Thyroid gland (tissue), 4 donors: ENCODE measurements around the gene OIP5. TPM values are rescaled to one million over a fixed set of nuclear protein-coding genes. Genes with fewer than 3 reads are reported as not detected.
A peak's percentile ranks its signal among the peaks of the same experiment; 100 is the strongest.
"Not testable (repeated sequence)": the region's sequence is repeated elsewhere in the genome, so short reads cannot be mapped to it uniquely, and the experiment has no call there.

ENCODE experiments used
- DNase-seq, 2 donors: peaks; one replicate each; pipeline ENCODE4 v3.0.0-alpha.2; 2019
- H3K27ac ChIP-seq, 3 donors: fragments of 200-600 bp; sonication (generic); 1 replicate in 2 of 3; 2 replicates in 1 of 3; pipeline ENCODE4 v1.5.1; 2016 to 2019; ENCODE audit warnings: mild to moderate bottlenecking in 1 of 3, moderate library complexity in 1 of 3
- H3K27me3 ChIP-seq: fragments of 200-600 bp; sonication (generic); one replicate; pipeline ENCODE4 v1.5.1; 2019
- H3K36me3 ChIP-seq, 2 donors: fragments of 200-600 bp; sonication (generic); one replicate each; pipeline ENCODE4 v1.5.1; 2016 to 2019
- H3K4me1 ChIP-seq, 2 donors: fragments of 200-600 bp; sonication (generic); one replicate each; pipeline ENCODE4 v1.5.1; 2017 to 2019
- H3K4me3 ChIP-seq, 3 donors: fragments of 200-600 bp; sonication (generic); replicated peaks in 1 of 3; 1 replicate in 2 of 3; 2 replicates in 1 of 3; pipeline ENCODE4 v1.5.1; 2016; ENCODE audit warnings: mild to moderate bottlenecking in 1 of 3
- H3K9me3 ChIP-seq: fragments of 200-600 bp; sonication (generic); one replicate; pipeline ENCODE4 v1.5.1; 2017
- POLR2A ChIP-seq, 2 donors: fragments of 450-650 bp; IDR thresholded peaks; one replicate each; pipeline ENCODE4 v1.6.1; 2017; ENCODE audit warnings: antibody characterized with exemption in 2 of 2, mild to moderate bottlenecking in 2 of 2, moderate library complexity in 1 of 2
- WGBS, 2 donors: methylation state at CpG; one replicate each; pipeline ENCODE4 v1.1.5; 2017; 5-methylcytosine and 5-hydroxymethylcytosine counted together
- intact Hi-C: fragments of 100-400 bp; cut with DNase I; formaldehyde crosslinking; loops from one replicate; pipeline ENCODE4 v1.15.1; 2023
- total RNA-seq, 4 donors: library from RNA; depleted of rRNA; stranded (reverse); fragments of >200 nt; gene quantifications; one replicate each; pipeline ENCODE4 v1.2.3, GENCODE V29; 2016
- TF ChIP-seq, protein P1 (sequence below), 6 experiments: fragments of 200-600 bp in 3 of 6; fragments of 450-650 bp in 3 of 6; sonication (generic) in 3 of 6; IDR thresholded peaks; one replicate each; pipeline ENCODE4 v1.5.1; 2016 to 2019; ENCODE audit warnings: antibody characterized with exemption in 6 of 6, mild to moderate bottlenecking in 2 of 6, inconsistent platforms in 1 of 6, moderate library complexity in 1 of 6

The OIP5 gene
- total RNA-seq, 4 donors from 2014 or later, result 0.78 to 1.6 TPM; not detected in 2

DNA sequence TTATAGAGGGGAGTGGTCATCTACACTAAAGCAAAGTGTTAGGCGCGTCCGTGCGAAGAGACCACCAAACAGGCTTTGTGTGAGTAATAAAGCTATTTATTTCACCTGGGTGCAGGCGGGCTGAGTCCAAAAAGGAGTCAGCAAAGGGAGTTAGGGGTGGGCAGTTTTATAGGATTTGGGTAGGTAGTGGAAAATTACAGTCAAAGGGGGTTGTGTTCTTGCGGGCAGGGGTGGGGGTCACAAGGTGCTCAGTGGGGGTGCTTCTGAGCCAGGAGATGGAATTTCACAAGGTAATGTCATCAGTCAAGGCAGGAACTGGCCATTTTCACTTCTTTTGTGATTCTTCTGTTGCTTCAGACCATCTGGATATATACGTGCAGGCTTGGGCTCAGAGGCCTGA is 47.1 kb downstream of the OIP5 start:
- WGBS, 2 donors, result 43 to 45% methylated on average over 7 of the region's 7 CpGs
- intact Hi-C loops, result loop anchor here (5.0 to 10.0 kb wide), 2 partner anchors 47 to 50 kb away; partner anchors contain the start of genes CHP1, EXD1, NUSAP1 and OIP5
- Histone ChIP-seq H3K36me3 (peaks cover 19 to 29% of the 10 kb centered on the region in 2 donors), H3K4me3 (peak overlapping the region in 1 of 3 donors; percentile 100), H3K4me1 (peaks cover 6 to 12% of the 10 kb centered on the region in 2 donors), H3K27ac (peak overlapping the region in 1 of 3 donors; percentile 92), H3K9me3 (no peaks in the 10 kb centered on the region), H3K27me3 (no peaks in the 10 kb centered on the region)
- DNase-seq, result no peak
- TF ChIP-seq POLR2A (IDR thresholded peaks at IDR 0.05), result no peak
- TF ChIP-seq, protein P1, sequence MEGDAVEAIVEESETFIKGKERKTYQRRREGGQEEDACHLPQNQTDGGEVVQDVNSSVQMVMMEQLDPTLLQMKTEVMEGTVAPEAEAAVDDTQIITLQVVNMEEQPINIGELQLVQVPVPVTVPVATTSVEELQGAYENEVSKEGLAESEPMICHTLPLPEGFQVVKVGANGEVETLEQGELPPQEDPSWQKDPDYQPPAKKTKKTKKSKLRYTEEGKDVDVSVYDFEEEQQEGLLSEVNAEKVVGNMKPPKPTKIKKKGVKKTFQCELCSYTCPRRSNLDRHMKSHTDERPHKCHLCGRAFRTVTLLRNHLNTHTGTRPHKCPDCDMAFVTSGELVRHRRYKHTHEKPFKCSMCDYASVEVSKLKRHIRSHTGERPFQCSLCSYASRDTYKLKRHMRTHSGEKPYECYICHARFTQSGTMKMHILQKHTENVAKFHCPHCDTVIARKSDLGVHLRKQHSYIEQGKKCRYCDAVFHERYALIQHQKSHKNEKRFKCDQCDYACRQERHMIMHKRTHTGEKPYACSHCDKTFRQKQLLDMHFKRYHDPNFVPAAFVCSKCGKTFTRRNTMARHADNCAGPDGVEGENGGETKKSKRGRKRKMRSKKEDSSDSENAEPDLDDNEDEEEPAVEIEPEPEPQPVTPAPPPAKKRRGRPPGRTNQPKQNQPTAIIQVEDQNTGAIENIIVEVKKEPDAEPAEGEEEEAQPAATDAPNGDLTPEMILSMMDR (IDR thresholded peaks at IDR 0.05), result no peak

DNA sequence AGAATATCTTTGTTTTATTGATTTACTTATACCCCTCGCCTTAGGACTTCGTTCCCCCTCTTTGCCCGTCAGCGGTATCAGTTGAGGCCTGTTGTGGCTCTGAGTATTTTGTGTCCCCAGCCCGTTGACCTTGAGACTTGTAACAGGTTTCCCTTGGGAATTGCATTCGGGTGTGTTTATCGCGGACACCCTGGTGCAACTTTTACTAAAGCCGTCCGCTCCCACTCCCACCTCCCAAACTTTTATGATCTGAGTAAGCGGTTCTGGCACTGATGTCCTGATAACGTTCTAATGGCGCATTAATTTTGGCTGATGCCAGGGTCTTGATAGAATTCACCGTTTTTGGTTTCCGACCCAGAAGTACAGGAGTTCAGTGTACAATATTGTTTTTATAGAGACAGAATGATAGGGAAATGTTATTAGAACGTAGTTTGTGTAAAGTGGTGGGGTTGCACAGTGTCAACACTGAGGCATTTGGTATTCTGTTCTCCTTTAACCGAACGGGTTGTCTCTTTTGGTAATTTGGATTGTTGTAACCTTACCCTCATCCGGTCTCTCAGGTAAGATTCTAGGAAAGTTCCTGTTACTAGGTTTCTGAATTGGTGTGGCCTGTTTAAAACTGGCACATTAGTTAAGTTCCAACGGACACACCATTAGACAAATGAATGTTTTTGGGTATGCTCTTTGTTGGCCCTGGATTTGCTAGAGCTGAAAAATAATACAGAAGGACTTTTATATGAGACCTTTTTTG is 47.8 kb downstream of the OIP5 start:
- peak in 1 of 2 donors; percentile 15 for DNase-seq
- H3K36me3 ChIP-seq, result peaks cover 19 to 29% of the 10 kb centered on the region in 2 donors
- TF ChIP-seq, protein P1 (IDR thresholded peaks at IDR 0.05), result no peak
- no peak for TF ChIP-seq POLR2A (IDR thresholded peaks at IDR 0.05)
- intact Hi-C loops, result loop anchor here (5.0 to 10.0 kb wide), 2 partner anchors 48 to 50 kb away; partner anchors contain the start of genes CHP1, EXD1, NUSAP1 and OIP5
- H3K4me3 ChIP-seq, result peak overlapping the region; percentile 7 to 100 (median 80)
- no peaks in the 10 kb centered on the region for H3K9me3 ChIP-seq
- peaks cover 6 to 12% of the 10 kb centered on the region in 2 donors for H3K4me1 ChIP-seq
- 1 to 2% methylated on average over 20 of the region's 20 CpGs for WGBS, 2 donors
- no peaks in the 10 kb centered on the region for H3K27me3 ChIP-seq
- H3K27ac ChIP-seq, result peak overlapping the region; percentile 37 to 92 (median 91)

GRCh38 chr15:41283653-41284426 is 48.6 kb downstream of the OIP5 start:
- WGBS, 2 donors, result 1 to 2% methylated on average over 23 to 26 of the region's 61 CpGs
- DNase-seq, result peak; percentile 98 to 99
- peak; percentile 41 to 95 for TF ChIP-seq POLR2A (IDR thresholded peaks at IDR 0.05)
- TF ChIP-seq, protein P1 (IDR thresholded peaks at IDR 0.05), result no peak
- intact Hi-C loops, result loop anchor here (10.0 kb wide), 1 partner anchor 49 kb away; the partner anchor contains the start of genes CHP1 and EXD1
- Histone ChIP-seq H3K9me3 (no peaks in the 10 kb centered on the region), H3K27me3 (no peaks in the 10 kb centered on the region), H3K4me1 (peaks cover 6 to 12% of the 10 kb centered on the region in 2 donors), H3K4me3 (peak overlapping the region; percentile 7 to 100 (median 80)), H3K36me3 (peaks cover 19 to 30% of the 10 kb centered on the region in 2 donors), H3K27ac (peak overlapping the region; percentile 65 to 92 (median 91))

- intact Hi-C loops, result loop anchor here (10.0 kb wide), 1 partner anchor 48 kb away; the partner anchor contains the start of genes CHP1 and EXD1
These were observed 49.3 kb downstream of the OIP5 start for GRCh38 chr15:41282980-41283652.

DNA sequence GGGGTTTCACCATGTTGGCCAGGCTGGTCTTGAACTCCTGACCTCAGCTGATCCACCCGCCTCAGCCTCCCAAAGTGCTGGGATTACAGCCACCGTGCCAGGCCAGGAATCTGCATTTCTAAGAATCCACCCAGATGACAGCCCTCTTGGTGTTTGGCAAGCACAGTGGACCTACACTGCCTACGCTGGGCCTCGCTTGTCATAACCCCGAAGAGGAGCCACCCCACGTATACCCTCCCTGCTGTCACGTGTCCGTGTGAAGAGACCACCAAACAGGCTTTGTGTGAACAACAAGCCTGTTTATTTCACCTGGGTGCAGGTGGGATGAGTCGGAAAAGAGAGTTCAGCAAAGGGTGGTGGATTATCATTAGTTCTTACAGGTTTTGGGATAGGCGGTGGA is 50.0 kb downstream of the OIP5 start:
- H3K27ac ChIP-seq, H3K27me3 ChIP-seq, H3K4me3 ChIP-seq, H3K9me3 ChIP-seq, DNase-seq: not testable (repeated sequence)
- intact Hi-C loops, result loop anchor here (10.0 kb wide), 1 partner anchor 48 kb away; the partner anchor contains the start of genes CHP1 and EXD1
- Histone ChIP-seq H3K36me3 (peaks cover 16 to 19% of the 10 kb centered on the region in 2 donors), H3K4me1 (peaks cover 6 to 12% of the 10 kb centered on the region in 2 donors)
- WGBS, 2 donors, result 97% methylated on average over 9 to 10 of the region's 10 CpGs

More at GRCh38 chr15:41282980-41283652, 49.3 kb downstream of the OIP5 start:
- Histone ChIP-seq H3K36me3 (peaks cover 19 to 23% of the 10 kb centered on the region in 2 donors), H3K27ac (peak overlapping the region; percentile 65 to 92 (median 91)), H3K4me1 (peaks cover 6 to 12% of the 10 kb centered on the region in 2 donors), H3K4me3 (peak overlapping the region; percentile 7 to 100 (median 15))
- not testable (repeated sequence) for DNase-seq, H3K27me3 ChIP-seq, H3K9me3 ChIP-seq
- 36 to 42% methylated on average over 19 of the region's 19 CpGs for WGBS, 2 donors
